HG03025 (cell line): ENCODE results near the gene SUCLG2.

Experiments
- ATAC-seq: cut with Tn5 transposase; IDR thresholded peaks from one replicate; pipeline ENCODE4 v1.9.1; 2021; ENCODE audit warnings: mild to moderate bottlenecking, moderate library complexity; ENCODE audit not compliant: unreplicated experiment, low FRiP score

SUCLG2 gene, protein sequence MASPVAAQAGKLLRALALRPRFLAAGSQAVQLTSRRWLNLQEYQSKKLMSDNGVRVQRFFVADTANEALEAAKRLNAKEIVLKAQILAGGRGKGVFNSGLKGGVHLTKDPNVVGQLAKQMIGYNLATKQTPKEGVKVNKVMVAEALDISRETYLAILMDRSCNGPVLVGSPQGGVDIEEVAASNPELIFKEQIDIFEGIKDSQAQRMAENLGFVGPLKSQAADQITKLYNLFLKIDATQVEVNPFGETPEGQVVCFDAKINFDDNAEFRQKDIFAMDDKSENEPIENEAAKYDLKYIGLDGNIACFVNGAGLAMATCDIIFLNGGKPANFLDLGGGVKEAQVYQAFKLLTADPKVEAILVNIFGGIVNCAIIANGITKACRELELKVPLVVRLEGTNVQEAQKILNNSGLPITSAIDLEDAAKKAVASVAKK

DNA sequence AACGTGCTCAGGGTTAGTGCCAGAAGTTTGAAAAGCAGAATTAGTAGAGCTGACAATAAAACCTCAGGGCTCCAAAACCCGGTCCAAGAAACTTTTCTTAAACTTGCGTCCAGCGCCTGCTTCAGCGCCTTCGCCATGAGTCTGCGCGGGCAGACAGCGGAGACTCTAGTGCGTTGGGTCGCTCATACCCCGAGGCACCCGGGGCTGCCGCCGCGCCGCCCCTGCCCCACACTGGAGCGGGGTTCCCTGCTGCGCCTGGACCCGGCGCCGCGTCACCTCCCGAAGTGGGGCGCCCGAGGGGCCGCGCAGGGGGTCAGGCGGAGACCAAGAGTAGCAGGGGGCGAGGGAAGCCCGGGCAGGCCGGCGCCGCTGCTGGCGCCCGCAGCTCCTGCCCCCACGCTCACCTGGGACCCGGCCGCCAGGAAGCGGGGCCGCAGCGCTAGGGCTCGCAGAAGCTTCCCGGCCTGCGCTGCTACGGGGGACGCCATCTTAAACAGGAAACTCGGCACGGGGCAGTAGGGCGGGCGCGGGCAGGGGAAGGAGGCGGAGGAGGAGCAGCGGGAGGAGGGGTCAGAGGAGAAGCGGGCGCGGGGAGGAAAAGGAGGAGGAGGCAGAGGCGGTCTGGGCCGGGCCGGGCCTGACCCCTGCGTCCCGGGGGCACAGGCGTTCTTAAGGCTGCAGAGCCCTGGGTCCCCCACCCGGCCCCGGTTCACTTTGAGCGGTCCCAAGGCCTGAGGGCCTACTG lies at the start of gene SUCLG2:
TSS of gene SUCLG2 (minus strand) at position 514 of the 745 bp plus-strand sequence. CDS start at position 488, 26 bp downstream.
- peak; percentile 69 for ATAC-seq

DNA sequence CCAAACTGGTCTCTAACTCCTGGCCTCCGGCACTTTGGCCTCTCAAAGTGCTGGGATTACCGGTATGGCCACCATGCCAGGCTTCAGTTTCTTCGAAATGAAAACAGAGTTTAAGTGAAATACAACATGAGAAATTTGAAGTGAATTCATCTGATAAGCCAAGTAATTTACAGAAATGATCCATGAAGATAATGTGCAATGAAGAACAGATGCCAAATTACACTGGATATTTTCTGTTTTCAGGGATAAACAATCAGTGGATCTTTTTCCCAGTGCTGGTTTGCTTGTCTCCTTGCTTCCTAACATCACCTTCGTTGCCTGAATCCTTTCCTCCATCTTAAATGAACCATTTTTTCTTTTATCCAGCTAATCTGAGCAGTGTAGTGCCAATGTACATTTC lies 46.2 kb upstream of the SUCLG2 start:
- no peak for ATAC-seq

DNA sequence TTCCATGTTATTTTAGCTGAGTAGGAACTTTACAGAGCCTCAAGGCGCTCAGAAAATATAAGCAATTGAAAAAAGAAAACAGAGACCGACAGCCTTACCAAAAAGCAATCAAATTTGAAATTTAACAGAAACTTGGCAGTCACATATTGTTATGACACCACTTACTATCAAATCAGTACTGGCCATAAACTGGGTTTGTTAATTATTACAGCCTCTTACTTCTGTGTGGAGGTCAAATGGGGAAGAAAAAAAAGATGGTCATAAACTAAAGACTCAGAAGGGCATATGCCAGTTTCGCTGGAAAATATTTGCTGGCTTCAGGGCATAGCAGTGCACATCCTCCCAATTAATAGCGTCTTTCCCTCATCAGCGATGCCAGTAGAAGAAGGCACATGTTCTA lies 45.5 kb upstream of the SUCLG2 start:
- no peak for ATAC-seq

DNA sequence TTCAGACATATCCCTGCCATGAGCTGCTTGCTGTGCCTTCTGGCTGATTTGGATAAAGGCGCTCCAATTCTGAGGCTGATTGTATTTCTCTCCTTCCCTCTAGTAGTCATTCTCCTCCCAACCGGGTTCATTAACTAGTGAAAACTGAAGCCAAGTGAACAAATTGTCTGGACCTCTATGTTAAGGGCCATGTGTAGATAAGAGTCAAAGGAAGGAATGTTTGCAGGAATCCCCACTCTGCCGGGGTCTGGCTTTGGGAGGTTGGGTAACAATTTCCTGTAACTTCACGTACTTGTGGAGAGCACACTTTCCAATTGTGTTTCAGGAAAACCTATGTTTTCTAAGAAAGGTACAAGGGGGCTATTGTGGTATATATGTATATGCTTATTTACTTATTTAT lies 38.2 kb upstream of the SUCLG2 start:
- no peak for ATAC-seq

- no peak for ATAC-seq
Observed at GRCh38 chr3:67691926-67692325, 37.5 kb upstream of the SUCLG2 start.

GRCh38 chr3:67691207-67691606 lies 36.8 kb upstream of the SUCLG2 start:
- no peak for ATAC-seq

DNA sequence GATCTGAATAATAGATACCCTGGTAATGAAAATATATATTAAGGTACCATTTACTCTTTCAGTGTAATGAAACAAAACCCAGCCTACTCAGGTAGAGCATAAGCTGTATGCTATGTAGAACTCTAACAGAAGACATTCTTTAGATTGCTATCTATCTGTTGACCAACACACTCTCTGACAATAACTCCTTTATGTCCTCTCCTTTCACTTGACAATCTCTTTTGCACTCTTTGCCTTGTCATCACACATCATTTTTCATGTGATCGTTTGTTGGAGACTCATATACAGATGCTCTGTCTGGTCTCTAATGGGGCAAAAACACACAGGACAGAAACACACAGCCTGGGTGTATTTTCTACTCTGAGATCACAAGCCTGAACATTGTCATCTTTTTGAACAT lies 35.4 kb upstream of the SUCLG2 start:
- no peak for ATAC-seq

GRCh38 chr3:67688231-67688630 lies 33.8 kb upstream of the SUCLG2 start:
- ATAC-seq, result no peak

- no peak for ATAC-seq
Observed at GRCh38 chr3:67686069-67686468, 31.7 kb upstream of the SUCLG2 start.

- ATAC-seq, result peak; percentile 99
Observed at GRCh38 chr3:67685499-67685898, 31.1 kb upstream of the SUCLG2 start.

GRCh38 chr3:67684211-67684610 lies 29.8 kb upstream of the SUCLG2 start:
- no peak for ATAC-seq

- no peak for ATAC-seq
Observed at GRCh38 chr3:67683522-67683921, 29.1 kb upstream of the SUCLG2 start.

GRCh38 chr3:67678665-67679064 lies 24.3 kb upstream of the SUCLG2 start:
- ATAC-seq, result peak; percentile 94

DNA sequence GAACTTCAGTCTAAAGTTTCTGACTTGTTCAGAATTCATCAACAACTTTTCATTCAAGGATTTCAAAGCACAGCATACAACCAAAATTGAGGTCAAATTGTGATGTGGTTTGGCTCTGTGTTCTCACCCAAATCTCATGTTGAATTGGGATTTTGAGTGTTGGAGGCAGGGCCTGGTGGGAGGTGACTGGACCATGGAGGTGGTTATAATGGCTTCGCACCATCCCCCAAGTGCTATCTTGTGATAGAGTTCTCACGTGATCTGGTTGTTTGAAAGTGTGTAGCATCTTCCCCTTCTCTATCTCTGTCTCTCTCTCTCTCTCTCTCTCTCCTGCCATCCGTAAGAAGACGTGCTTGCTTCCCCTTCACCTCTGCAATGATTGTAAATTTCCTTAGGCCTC lies 19.6 kb upstream of the SUCLG2 start:
- ATAC-seq, result no peak

DNA sequence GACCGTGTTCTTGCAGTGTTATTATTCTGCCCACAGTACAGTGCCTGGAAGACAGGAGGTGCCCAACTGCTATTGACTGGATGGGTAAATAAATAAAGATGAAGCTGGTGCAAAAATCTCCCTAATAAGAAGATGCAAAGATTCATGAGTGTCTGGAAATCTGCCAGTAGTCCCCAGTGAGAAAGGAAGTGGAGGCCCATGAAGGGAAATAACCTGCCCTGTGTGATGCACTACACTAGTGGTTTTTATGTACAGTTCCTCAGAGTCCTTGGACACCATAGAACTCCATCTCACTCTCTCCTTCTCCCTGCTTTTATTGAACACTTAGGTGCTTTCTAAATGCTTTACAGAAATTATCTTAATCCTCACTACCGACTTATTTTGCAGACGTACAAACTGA lies 8.3 kb upstream of the SUCLG2 start:
- ATAC-seq, result no peak

DNA sequence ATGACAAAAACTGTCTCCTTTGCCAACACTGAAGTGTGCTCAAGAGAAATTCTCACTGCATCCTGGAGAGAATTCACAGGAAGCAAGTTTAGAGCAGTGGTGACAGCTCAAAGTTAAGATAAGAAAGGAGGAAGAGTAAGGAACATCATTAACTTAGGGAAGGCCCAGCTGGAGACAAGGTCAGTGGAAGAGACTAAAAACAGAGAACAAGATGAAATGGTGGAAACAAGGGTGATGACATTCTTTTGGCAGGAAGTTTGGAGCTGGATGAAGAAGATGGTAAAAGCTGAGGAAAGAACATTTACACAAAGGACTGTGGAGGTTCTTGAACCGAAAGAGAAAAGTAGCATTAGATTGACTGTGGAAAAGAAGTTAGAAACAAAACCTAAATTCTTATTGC lies 6.7 kb upstream of the SUCLG2 start:
- no peak for ATAC-seq

GRCh38 chr3:67657192-67657591 lies 2.8 kb upstream of the SUCLG2 start:
- no peak for ATAC-seq

DNA sequence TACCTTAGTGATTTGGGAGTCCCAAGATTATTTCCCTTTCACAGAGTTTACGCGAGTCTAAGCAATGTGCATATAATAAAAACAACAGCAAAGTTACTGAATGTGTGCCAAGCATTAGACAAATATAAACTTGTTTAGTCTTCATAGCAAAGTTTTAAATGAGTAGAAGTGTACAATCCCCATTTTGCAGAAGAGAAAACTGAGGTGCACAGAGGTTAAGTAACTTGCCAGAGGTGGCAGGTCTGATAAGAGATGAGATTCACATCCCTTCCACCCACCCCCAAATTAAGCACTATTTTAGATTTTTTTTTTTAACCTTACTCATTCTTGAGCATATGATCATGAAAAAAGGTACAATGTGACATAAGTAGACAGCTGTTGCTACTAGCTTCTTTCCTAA lies 2.2 kb upstream of the SUCLG2 start:
- no peak for ATAC-seq

DNA sequence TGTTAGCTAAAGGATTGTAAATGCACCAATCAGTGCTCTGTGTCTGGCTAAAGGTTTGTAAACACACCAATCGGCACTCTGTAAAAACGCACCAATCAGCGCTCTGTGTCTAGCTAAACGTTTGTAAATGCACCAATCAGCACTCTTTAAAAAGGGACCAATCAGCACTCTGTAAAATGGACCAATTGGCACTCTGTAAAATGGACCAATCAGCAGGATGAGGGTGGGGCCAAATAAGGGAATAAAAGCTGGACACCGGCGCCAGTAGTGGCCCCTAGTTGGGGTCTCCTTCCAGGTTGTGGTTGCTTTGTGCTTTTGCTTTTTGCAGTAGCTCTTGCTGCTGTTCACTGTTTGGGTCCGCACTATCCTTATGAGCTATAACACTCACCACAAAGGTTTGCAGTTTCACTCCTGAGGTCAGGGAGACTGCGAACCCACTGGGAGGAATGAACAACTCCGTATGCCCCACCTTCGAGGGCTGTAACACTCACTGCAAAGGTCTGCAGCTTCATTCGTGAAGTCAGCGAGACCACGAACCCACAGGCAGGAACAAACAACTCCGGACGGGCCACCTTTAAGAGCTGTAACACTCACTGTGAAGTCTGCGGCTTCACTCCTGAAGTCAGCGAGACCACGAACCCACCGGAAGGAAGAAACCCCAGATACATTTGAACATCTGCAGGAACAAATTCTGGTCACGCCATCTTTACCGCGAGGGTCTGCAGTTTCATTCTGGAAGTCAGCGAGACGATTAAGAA lies 1.1 kb upstream of the SUCLG2 start:
- ATAC-seq, result peak; percentile 42

DNA sequence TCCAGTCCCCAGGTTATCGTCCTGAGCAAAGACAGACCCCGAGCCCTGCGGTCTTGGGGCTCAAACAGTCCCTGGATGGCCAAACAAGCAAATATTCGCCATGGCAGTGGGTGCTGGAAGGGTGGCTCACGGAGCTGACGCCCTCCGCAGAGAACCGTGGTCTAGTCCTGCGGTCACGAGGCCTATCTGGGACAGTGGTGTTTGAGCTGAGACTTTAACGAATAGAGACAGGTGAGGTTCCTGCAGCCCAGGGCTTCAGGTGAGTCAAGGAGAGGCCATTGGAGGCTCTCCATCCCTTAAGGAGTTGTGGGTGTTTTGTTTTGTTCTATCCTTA lies 399 bp upstream of the SUCLG2 start:
- no peak for ATAC-seq

DNA sequence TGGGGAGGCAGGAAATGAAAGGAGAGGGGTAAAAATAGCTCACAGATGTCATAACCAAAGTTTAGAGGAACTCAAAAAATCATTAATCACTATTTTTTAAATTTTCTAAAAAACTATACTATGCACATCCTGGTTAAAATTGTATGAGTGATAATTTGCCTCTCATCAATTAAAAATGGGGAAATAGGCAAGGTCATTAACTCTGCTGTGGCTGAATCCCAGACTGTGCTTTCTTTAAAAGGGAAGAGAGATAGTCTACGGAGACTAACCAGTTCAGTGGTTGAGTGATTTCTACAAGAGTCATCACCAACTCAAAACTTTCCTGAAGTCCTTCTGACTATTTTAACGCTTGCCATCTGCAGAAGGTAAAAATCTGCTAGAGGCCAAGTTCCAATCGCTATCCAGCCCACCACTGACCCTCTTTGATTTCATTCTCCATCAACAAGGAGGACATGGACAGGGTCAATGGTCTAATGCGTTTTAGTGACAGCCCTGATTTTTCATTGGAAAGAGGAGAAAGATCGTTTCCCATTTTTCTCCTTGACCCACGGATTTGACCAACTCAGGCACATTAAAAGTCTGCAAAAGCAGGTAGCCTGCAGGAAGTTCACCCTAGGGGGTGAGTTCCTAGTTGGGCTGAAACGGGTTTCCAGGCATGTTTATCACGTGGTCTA lies 850 bp downstream of the SUCLG2 start:
- ATAC-seq, result peak; percentile 27
